ENCODE results near the gene OSBP2.

The OSBP2 gene

DNA sequence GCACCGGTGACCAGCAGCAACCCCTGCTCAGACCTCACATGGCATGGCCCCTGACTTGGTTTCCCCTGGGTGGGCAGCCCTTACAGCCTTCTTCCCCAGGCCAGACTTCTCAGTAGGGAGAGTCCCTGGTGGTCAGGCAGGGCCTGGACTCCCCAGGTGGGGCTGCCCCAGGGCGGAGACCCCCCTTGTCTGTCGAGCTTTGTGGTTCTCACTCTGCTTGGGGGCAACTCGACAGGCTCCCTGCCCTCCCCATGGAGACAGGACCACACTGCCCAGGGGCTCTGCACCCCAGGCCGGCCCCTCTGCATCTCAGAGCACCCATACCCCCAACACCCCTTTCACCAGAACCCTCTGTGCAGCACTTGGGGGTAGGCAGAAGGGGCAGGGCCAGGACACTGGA lies 186.2 kb downstream of the OSBP2 start:
- TF ChIP-seq, protein P1, sequence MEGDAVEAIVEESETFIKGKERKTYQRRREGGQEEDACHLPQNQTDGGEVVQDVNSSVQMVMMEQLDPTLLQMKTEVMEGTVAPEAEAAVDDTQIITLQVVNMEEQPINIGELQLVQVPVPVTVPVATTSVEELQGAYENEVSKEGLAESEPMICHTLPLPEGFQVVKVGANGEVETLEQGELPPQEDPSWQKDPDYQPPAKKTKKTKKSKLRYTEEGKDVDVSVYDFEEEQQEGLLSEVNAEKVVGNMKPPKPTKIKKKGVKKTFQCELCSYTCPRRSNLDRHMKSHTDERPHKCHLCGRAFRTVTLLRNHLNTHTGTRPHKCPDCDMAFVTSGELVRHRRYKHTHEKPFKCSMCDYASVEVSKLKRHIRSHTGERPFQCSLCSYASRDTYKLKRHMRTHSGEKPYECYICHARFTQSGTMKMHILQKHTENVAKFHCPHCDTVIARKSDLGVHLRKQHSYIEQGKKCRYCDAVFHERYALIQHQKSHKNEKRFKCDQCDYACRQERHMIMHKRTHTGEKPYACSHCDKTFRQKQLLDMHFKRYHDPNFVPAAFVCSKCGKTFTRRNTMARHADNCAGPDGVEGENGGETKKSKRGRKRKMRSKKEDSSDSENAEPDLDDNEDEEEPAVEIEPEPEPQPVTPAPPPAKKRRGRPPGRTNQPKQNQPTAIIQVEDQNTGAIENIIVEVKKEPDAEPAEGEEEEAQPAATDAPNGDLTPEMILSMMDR (conservative IDR thresholded peaks at IDR 0.05; ENCODE audit: low read length) = no peak
- DNase-seq (ENCODE audit: low read depth) = no peak
- H3K4me3 ChIP-seq (ENCODE audit: low read length) = no peak overlapping the region

DNA sequence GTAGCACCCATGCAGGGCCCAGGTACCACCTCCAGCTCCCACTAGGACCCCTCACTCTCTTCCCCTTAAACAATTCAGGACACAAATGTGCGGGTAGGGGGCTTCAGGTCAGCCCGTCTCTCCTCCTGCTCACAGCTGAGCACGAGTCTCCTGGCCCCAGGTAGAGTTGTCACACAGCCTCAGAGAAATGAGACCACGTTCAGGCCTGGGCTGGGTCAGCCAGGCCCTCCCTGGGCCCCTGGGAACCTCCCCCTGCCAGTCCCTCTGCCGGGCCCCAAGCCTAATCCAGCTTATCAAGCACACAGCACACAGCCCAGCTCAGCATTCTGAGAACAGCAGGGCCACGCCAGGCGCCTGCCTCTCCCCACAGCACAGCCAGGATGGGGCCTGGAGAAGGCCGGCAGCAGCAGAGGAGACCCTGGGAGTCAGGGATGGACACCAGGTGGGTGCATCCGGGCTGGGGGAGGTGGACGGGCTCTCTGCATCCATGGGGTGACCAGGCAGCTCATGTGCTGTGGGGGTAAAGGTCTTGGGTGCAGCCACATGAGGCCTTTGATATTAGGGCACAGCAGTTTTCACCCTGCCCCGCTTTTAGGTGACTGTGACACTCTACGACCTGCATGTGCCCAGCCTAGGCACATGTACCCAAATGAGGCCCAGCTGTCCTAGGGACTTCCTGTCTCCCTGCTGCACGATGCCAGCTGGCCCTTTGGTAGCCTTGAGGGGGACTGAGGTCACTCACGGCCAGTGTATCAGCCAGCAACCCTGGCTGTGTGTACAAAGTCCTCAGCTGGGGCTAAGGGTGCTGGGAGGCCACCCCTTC lies 186.9 kb downstream of the OSBP2 start:
- DNase-seq (ENCODE audit: low read depth) = no peak
- TF ChIP-seq, protein P1 (conservative IDR thresholded peaks at IDR 0.05; ENCODE audit: low read length) = no peak

DNA sequence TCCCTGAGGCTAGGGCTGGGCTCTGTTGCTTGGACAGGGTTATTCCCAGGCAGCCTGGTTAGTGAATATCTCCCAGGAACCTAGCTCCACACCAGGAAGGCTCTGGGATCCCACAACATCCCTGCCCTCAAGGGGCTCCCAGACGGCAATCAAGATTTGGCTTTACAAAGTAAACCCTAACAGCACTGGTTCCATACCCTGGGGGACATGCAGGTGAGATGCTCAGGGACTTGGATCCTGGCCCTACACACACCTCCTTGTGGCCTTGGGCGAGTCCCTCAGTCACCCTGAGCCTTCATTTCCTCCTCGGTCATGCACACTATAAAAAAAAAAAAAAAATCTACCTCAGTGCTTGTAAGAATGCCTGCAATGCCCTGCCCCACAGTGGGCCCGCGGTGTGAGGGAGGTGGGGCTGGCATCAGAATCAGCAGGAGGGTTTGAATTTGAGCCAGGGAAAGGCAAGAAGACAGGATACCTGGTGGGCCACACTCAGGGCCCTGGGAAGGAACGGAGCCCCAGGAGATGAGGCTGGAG lies 187.6 kb downstream of the OSBP2 start:
- no peak for DNase-seq (ENCODE audit: low read depth)
- TF ChIP-seq, protein P1 (conservative IDR thresholded peaks at IDR 0.05; ENCODE audit: low read length) = no peak
- H3K4me3 ChIP-seq (ENCODE audit: low read length) = no peak overlapping the region

More for the DNA sequence above, 186.9 kb downstream of the OSBP2 start:
- H3K4me3 ChIP-seq (ENCODE audit: low read length) = no peak overlapping the region

DNA sequence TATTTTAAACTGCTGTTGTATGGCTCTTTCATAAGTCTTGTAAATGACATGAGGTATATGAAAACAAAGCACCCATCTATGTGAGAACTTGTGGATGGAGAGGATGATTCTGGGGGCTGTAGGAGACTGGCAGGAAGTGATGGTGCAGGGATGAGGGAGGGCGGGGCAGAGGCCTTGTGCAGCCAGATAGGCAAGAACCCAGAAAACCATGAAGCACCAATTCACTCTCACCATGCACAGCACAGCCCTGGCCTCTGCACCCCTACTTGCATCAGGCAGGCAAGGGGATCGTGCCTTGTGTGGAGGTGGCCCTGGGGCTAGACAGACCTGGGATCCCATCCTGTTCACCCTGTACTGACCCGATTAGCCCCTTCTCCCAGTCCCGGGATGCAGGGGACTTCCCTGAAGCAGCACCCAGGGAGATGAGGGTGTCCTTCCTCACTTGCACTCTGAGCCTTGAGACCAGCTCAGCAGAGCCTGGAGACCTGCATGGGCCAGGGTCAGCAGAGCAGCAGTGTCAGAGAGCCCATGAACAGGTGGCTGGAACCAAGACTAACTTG lies 188.4 kb downstream of the OSBP2 start:
- TF ChIP-seq, protein P1 (conservative IDR thresholded peaks at IDR 0.05; ENCODE audit: low read length) = no peak
- DNase-seq (ENCODE audit: low read depth) = no peak
- no peak overlapping the region for H3K4me3 ChIP-seq (ENCODE audit: low read length)

DNA sequence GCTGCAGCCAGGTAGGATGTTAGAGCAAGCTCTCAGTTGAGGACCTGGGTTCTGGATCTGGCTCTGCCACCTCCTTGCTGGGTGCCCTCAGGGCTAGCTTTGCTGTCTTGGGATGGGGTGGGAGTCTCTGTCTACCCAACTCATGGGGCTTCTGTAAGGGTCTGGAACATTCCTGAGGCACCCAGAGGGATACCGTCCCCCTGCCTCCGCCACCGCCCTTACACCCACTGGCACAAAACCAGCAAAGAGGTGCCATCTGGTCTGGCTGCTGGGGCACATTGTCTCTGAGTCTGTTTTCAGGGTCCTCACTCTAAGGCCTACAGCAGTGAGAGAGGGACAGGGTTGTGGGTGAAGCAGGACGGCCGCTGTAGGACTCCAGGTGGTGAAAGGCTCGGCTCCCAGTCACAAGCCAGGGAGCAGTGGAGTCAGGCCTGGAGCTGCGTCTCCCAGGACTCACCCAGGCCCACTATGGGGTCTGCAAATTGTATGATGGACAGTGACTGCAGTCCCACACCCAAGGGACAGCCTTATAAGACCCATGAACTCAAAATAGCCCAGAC lies 189.0 kb downstream of the OSBP2 start:
- H3K4me3 ChIP-seq (ENCODE audit: low read length) = no peak overlapping the region
- TF ChIP-seq, protein P1 (conservative IDR thresholded peaks at IDR 0.05; ENCODE audit: low read length) = no peak
- no peak for DNase-seq (ENCODE audit: low read depth)

DNA sequence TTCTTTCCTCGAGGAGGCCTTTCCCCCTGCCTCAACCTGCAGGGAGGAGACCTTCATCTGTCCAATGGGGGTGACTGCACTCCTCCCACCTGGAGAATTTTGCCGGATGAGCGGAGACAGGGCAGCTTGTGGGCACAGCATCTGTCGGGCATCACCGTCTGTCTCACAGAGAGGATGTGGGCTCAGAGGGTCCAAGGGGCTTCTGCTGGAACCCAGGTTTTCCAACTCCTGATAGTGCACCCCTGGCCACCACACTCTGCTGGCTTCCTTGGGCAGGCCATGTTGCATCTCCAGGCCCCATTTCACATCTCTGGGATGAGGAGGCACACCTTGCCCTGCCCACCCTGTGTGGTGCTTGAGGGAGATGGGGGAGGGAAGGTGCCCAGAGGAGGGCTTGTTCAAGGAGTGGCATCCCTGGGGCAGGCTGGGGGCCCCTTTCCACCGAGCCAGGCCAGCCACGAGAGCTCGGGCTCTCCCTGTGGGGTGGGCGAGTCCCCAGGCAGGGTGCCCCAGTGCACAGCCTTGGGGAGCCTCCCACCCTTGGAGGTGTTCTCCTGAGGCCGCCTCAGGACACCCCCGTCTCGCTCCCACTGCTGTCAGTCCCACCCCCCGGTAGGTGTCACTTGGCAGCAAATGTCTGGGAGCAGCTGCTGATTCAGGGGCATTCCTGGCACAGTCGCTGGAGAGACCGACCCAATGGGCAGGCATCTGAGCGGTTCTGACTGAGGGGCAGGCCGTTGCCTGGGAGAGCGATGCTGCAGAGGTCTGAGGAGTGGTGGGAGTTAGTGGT lies 189.7 kb downstream of the OSBP2 start:
- TF ChIP-seq, protein P1 (conservative IDR thresholded peaks at IDR 0.05; ENCODE audit: low read length) = no peak
- no peak for DNase-seq (ENCODE audit: low read depth)
- no peak overlapping the region for H3K4me3 ChIP-seq (ENCODE audit: low read length)
